ENCODE data around the gene KCNQ5.

DNA sequence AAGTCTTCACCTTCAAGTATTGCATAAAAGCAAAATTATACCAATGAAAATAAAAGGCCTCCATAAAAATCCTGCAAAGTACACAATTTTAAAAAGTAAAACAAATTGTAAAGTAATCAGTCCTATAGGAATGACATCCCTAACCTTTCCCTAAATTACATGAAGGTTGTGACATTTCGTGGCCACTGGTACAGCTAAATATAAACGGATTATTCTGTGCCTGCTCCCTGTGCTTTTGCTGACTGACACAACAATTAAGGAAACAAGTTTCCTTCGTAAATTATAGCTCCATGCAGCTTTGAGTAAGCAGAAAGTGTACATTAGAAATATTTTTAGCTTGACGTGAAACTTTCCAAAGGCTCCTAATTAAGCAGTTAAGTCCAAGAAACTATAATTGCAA, 222.8 kb downstream of the KCNQ5 start:
- TF ChIP-seq CTCF (IDR thresholded peaks at IDR 0.05) (no peak), POLR2A (IDR thresholded peaks at IDR 0.05) (no peak)
